Skeletal muscle satellite cell (primary cell): ENCODE measurements around the gene UBTD2.
"Not testable (repeated sequence)": the region's sequence is repeated elsewhere in the genome, so short reads cannot be mapped to it uniquely, and the experiment has no call there.

Experiments
- H3K27me3 ChIP-seq: 2 replicates; pipeline ENCODE4 v1.7.0; 2013; ENCODE audit warnings: low read length; ENCODE audit not compliant: control insufficient read depth, insufficient read depth
- H3K36me3 ChIP-seq: 2 replicates; pipeline ENCODE4 v1.7.0; 2013; ENCODE audit warnings: mild to moderate bottlenecking, control low read depth, low read length; ENCODE audit not compliant: insufficient read depth
- H3K4me1 ChIP-seq: 2 replicates; pipeline ENCODE4 v1.7.0; 2013; ENCODE audit warnings: low read length; ENCODE audit not compliant: control insufficient read depth, insufficient read depth
- H3K4me2 ChIP-seq: 2 replicates; pipeline ENCODE4 v1.7.0; 2013; ENCODE audit warnings: mild to moderate bottlenecking, low read length
- H3K4me3 ChIP-seq: 2 replicates; pipeline ENCODE4 v1.7.0; 2013; ENCODE audit warnings: low read length
- H3K9ac ChIP-seq: 2 replicates; pipeline ENCODE4 v1.7.0; 2013; ENCODE audit warnings: mild to moderate bottlenecking, low read depth, low read length, moderate library complexity
- H3K9me3 ChIP-seq: replicated peaks from 2 replicates; pipeline ENCODE4 v1.7.0; 2013; ENCODE audit warnings: mild to moderate bottlenecking, control low read depth, low read length

UBTD2 gene

GRCh38 chr5:172311026-172311425 is 27.5 kb upstream of the UBTD2 start:
- Histone ChIP-seq H3K36me3 (no peaks in the 10 kb centered on the region), H3K9me3 (no peaks in the 10 kb centered on the region), H3K4me2 (no peak overlapping the region), H3K4me1 (peaks cover 43% of the 10 kb centered on the region), H3K9ac (no peak overlapping the region), H3K27me3 (no peaks in the 10 kb centered on the region), H3K4me3 (no peak overlapping the region)

- Histone ChIP-seq H3K4me2 (no peak overlapping the region), H3K9ac (no peak overlapping the region), H3K4me3 (no peak overlapping the region), H3K4me1 (peaks cover 10% of the 10 kb centered on the region), H3K27me3 (no peaks in the 10 kb centered on the region), H3K9me3 (no peaks in the 10 kb centered on the region), H3K36me3 (no peaks in the 10 kb centered on the region)
These were observed 21.8 kb upstream of the UBTD2 start for GRCh38 chr5:172305380-172305779.

- no peak overlapping the region for H3K4me2 ChIP-seq
- H3K4me1 ChIP-seq: peaks cover 16% of the 10 kb centered on the region
- no peak overlapping the region for H3K9ac ChIP-seq
- no peaks in the 10 kb centered on the region for H3K36me3 ChIP-seq
- H3K27me3 ChIP-seq: no peaks in the 10 kb centered on the region
- H3K4me3 ChIP-seq: no peak overlapping the region
- no peaks in the 10 kb centered on the region for H3K9me3 ChIP-seq
These were observed 20.2 kb upstream of the UBTD2 start for GRCh38 chr5:172303572-172304335.

- peaks cover 16% of the 10 kb centered on the region for H3K4me1 ChIP-seq
- no peak overlapping the region for H3K4me2 ChIP-seq
- H3K9me3 ChIP-seq: no peaks in the 10 kb centered on the region
- H3K36me3 ChIP-seq: no peaks in the 10 kb centered on the region
- H3K4me3 ChIP-seq: no peak overlapping the region
- no peaks in the 10 kb centered on the region for H3K27me3 ChIP-seq
- H3K9ac ChIP-seq: no peak overlapping the region
These were observed 19.6 kb upstream of the UBTD2 start for GRCh38 chr5:172303162-172303561.

- Histone ChIP-seq H3K9me3 (no peaks in the 10 kb centered on the region), H3K36me3 (no peaks in the 10 kb centered on the region), H3K4me2 (no peak overlapping the region), H3K27me3 (no peaks in the 10 kb centered on the region), H3K4me3 (no peak overlapping the region), H3K4me1 (peaks cover 16% of the 10 kb centered on the region), H3K9ac (no peak overlapping the region)
These were observed 18.6 kb upstream of the UBTD2 start for GRCh38 chr5:172302047-172302710.

- H3K9ac ChIP-seq: no peak overlapping the region
- H3K4me1 ChIP-seq: peaks cover 16% of the 10 kb centered on the region
- H3K4me2 ChIP-seq: no peak overlapping the region
- H3K36me3 ChIP-seq: no peaks in the 10 kb centered on the region
- H3K4me3 ChIP-seq: no peak overlapping the region
- no peaks in the 10 kb centered on the region for H3K9me3 ChIP-seq
- H3K27me3 ChIP-seq: no peaks in the 10 kb centered on the region
These were observed 16.4 kb upstream of the UBTD2 start for GRCh38 chr5:172299916-172300439.

GRCh38 chr5:172294831-172295230 is 11.3 kb upstream of the UBTD2 start:
- H3K9me3 ChIP-seq: no peaks in the 10 kb centered on the region
- no peak overlapping the region for H3K4me2 ChIP-seq
- H3K27me3 ChIP-seq: no peaks in the 10 kb centered on the region
- peaks cover 1% of the 10 kb centered on the region for H3K4me1 ChIP-seq
- no peaks in the 10 kb centered on the region for H3K36me3 ChIP-seq
- H3K9ac ChIP-seq: no peak overlapping the region
- H3K4me3 ChIP-seq: no peak overlapping the region

- Histone ChIP-seq H3K4me3 (no peak overlapping the region), H3K9ac (no peak overlapping the region), H3K9me3 (no peaks in the 10 kb centered on the region), H3K4me1 (no peaks in the 10 kb centered on the region), H3K4me2 (no peak overlapping the region), H3K27me3 (no peaks in the 10 kb centered on the region), H3K36me3 (no peaks in the 10 kb centered on the region)
These were observed 10.3 kb upstream of the UBTD2 start for GRCh38 chr5:172293745-172294342.

GRCh38 chr5:172293054-172293744 is 9.6 kb upstream of the UBTD2 start:
- Histone ChIP-seq H3K36me3 (no peaks in the 10 kb centered on the region), H3K27me3 (no peaks in the 10 kb centered on the region), H3K9me3 (no peaks in the 10 kb centered on the region), H3K4me1 (no peaks in the 10 kb centered on the region), H3K9ac (no peak overlapping the region), H3K4me3 (no peak overlapping the region), H3K4me2 (no peak overlapping the region)

- H3K4me3 ChIP-seq, H3K36me3 ChIP-seq, H3K4me2 ChIP-seq, H3K27me3 ChIP-seq, H3K4me1 ChIP-seq, H3K9me3 ChIP-seq, H3K9ac ChIP-seq: not testable (repeated sequence)
These were observed 8.3 kb upstream of the UBTD2 start for GRCh38 chr5:172291837-172292236.

- no peaks in the 10 kb centered on the region for H3K27me3 ChIP-seq
- H3K36me3 ChIP-seq: no peaks in the 10 kb centered on the region
- H3K9ac ChIP-seq: no peak overlapping the region
- peaks cover 7% of the 10 kb centered on the region for H3K4me1 ChIP-seq
- no peaks in the 10 kb centered on the region for H3K9me3 ChIP-seq
- no peak overlapping the region for H3K4me2 ChIP-seq
- H3K4me3 ChIP-seq: no peak overlapping the region
These were observed 4.9 kb upstream of the UBTD2 start for GRCh38 chr5:172288465-172288864.
